Femur (tissue), 1 donor: ENCODE data around the gene DDX43.
"Not testable (repeated sequence)": the region's sequence is repeated elsewhere in the genome, so short reads cannot be mapped to it uniquely, and the experiment has no call there.

ENCODE experiments used
- DNase-seq: peaks from one replicate; pipeline ENCODE4 v3.0.0-alpha.2; 2017

The DDX43 gene

GRCh38 chr6:73389854-73390253 is 4.8 kb upstream of the DDX43 start:
- no peak for DNase-seq

DNA sequence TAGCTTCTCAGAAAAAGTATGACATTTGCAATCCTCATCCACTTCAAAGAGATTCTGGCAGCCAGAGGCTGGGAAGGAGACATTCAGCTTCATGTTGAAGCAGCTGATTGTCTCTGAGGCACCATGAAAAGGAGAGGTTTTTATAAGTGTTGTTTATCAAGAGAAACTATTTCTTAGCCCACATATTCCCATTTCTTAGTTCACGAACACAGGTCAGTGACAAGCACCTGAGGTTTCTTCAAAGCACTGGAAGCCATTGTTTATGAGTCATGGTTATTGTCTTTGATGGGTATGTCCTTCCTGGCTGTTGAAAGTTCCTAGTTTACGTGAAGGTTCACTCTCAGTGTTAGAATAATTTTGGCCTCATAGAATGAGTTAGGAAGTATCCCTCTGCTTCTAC is 3.0 kb upstream of the DDX43 start:
- DNase-seq: no peak

GRCh38 chr6:73392188-73392587 is 2.4 kb upstream of the DDX43 start:
- not testable (repeated sequence) for DNase-seq

DNA sequence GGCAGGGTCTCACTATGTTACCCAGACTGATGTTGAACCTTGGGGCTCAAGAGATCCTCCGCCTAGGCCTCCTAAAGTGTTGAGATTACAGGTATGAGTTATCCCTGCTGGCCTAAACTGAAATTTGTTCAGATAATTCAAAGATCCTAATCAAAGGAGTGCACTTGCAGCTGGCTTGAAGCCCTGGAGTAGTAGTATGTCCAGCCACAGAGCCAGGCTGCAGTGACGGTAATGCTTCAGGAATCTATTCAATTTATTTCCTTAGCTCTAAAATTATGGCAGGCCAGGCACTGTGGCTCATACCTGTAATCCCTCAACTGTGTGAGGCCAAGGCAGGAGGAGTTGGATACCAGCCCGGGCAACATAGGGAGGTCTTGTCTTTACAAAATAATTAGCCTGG is 1.4 kb upstream of the DDX43 start:
- no peak for DNase-seq

GRCh38 chr6:73395875-73396274 is 1.2 kb downstream of the DDX43 start:
- no peak for DNase-seq

GRCh38 chr6:73400656-73401055 is 6.0 kb downstream of the DDX43 start:
- no peak for DNase-seq

- DNase-seq: no peak
Measured at GRCh38 chr6:73409395-73409794, 14.8 kb downstream of the DDX43 start.

- no peak for DNase-seq
Measured at GRCh38 chr6:73413102-73413501, 18.5 kb downstream of the DDX43 start.

GRCh38 chr6:73418081-73418741 is 23.6 kb downstream of the DDX43 start:
- DNase-seq: no peak

DNA sequence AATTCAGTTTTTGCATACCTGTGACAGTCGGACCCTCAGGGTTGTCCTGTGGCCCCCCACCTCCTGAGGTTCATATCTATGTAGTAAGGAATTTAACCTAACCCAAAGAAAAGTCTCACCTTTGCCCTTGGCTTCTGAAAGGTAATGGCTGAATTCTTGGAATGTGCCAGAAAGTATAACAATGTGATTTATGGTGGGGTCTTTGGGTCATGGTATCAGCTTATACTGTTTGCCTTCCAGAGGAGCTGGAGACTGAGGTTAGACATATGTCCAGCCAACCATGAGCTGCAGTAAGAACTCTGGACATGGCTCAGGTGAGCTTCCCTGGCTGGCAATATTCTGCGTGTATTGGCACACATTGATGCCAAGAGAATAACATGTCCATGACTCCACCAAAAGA is 26.9 kb downstream of the DDX43 start:
- no peak for DNase-seq

DNA sequence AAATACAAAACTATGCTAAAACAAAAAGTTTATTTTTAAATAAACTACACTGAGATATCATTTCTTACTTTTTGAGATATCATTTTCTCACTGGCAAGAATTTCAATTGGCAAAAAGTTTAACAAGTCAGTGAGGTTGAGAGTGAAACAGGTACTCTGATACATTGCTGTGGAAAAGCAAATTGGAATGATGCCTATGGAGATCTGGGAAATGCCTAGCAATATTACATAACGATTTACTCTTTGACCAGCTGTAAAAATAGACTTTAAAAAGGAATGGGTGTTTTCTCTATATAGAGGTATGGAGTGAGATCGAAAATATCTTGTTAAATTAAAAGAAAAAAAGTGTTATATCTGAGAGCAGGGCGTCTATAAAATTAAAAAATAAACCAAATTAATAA is 40.6 kb downstream of the DDX43 start:
- no peak for DNase-seq

- no peak for DNase-seq
Measured at GRCh38 chr6:73443555-73443954, 48.9 kb downstream of the DDX43 start.

GRCh38 chr6:73451223-73452106 is 56.8 kb downstream of the DDX43 start:
- DNase-seq: peak; percentile 72

GRCh38 chr6:73452107-73452461 is 57.5 kb downstream of the DDX43 start, which contains the start of gene CGAS:
CGAS (minus strand) TSS chr6:73452297; CDS start chr6:73452181, 116 bp downstream.
- DNase-seq: peak; percentile 89

- no peak for DNase-seq
Measured at GRCh38 chr6:73455865-73456629, 61.4 kb downstream of the DDX43 start.

GRCh38 chr6:73459474-73459873 is 64.8 kb downstream of the DDX43 start:
- not testable (repeated sequence) for DNase-seq

- DNase-seq: no peak
Measured at GRCh38 chr6:73460056-73460455, 65.4 kb downstream of the DDX43 start.

DNA sequence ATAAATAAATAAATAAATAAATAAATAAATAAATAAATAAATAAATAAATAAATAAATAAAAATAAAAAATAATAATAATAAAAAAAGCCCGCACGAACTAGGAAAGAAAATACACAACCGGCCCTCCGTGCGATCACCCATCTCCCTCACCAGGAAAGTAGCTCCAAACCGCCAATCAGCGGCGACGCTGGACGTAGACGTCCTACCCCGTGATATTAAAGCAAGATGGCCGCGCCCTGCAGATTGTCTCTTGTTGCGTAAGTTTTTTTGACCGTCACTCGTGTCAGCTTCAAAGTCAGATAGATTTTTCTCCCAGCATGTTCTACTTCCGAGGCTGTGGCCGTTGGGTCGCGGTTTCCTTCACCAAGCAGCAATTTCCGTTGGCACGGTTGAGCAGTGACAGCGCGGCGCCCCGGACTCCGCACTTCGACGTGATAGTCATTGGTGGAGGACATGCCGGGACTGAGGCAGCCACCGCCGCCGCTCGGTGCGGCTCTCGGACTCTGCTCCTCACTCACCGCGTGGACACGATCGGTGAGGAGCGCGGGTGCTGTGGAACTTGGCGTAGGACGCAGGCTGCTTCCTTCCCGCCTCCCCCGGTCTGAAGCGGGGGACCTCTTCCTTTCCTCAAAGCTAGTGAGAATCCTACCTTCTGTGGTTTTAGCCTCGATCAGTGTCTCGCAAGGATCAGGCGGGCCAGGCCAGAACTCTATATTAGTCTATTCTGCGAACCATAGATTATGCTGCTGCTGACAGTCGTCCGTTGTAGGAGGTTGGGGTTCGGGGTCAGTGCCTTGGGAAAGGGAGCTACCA is 67.1 kb downstream of the DDX43 start, which contains the start of gene MTO1:
Gene MTO1, plus strand, starts transcription at position 201 of the 814 bp plus-strand sequence. Its CDS starts 118 bp downstream, at position 319.
- peak; percentile 94 for DNase-seq
